GM18505 (cell line): ENCODE results near the gene TSPAN6.
A peak's percentile ranks its signal among the peaks of the same experiment; 100 is the strongest.

ENCODE experiments used
- ATAC-seq: cut with Tn5 transposase; IDR thresholded peaks from one replicate; pipeline ENCODE4 v1.9.1; 2021; ENCODE audit not compliant: unreplicated experiment
- POLR2A ChIP-seq: IDR thresholded peaks from 4 replicates; pipeline ENCODE4 v1.6.1; 2011; ENCODE audit warnings: borderline replicate concordance; ENCODE audit not compliant: insufficient read depth, insufficient read length; ENCODE audit errors: extremely low read depth

TSPAN6 gene

GRCh38 chrX:100636321-100636991 lies at the start of gene TSPAN6:
Gene TSPAN6 (minus strand): TSS chrX:100636806. CDS start chrX:100636694, 112 bp downstream.
- peak; percentile 95 for ATAC-seq
- TF ChIP-seq POLR2A = no peak

GRCh38 chrX:100685997-100686305 lies 49.3 kb upstream of the TSPAN6 start:
- no peak for ATAC-seq
- TF ChIP-seq POLR2A = no peak

- no peak for TF ChIP-seq POLR2A
- ATAC-seq = peak; percentile 67
These were observed 48.8 kb upstream of the TSPAN6 start for GRCh38 chrX:100685284-100685996.

- no peak for ATAC-seq
- TF ChIP-seq POLR2A = no peak
These were observed 46.3 kb upstream of the TSPAN6 start for GRCh38 chrX:100682939-100683338.

- no peak for TF ChIP-seq POLR2A
- ATAC-seq = no peak
These were observed 45.0 kb upstream of the TSPAN6 start for GRCh38 chrX:100681599-100681998.

- ATAC-seq = no peak
- no peak for TF ChIP-seq POLR2A
These were observed 44.1 kb upstream of the TSPAN6 start for GRCh38 chrX:100680756-100681155.

GRCh38 chrX:100677611-100678181 lies 41.1 kb upstream of the TSPAN6 start:
- ATAC-seq = no peak
- TF ChIP-seq POLR2A = no peak

GRCh38 chrX:100674705-100675104 lies 38.1 kb upstream of the TSPAN6 start:
- TF ChIP-seq POLR2A = no peak
- ATAC-seq = peak; percentile 39

- ATAC-seq = no peak
- no peak for TF ChIP-seq POLR2A
These were observed 36.9 kb upstream of the TSPAN6 start for GRCh38 chrX:100673397-100673953.

- ATAC-seq = no peak
- TF ChIP-seq POLR2A = no peak
These were observed 36.4 kb upstream of the TSPAN6 start for GRCh38 chrX:100672966-100673365.

- no peak for ATAC-seq
- TF ChIP-seq POLR2A = no peak
These were observed 27.0 kb upstream of the TSPAN6 start for GRCh38 chrX:100663642-100664041.

- no peak for TF ChIP-seq POLR2A
- ATAC-seq = no peak
These were observed 26.2 kb upstream of the TSPAN6 start for GRCh38 chrX:100662796-100663195.

- no peak for ATAC-seq
- TF ChIP-seq POLR2A = no peak
These were observed 25.6 kb upstream of the TSPAN6 start for GRCh38 chrX:100662170-100662569.
